ENCODE data around the gene KIF22. TPM values are rescaled to one million over a fixed set of nuclear protein-coding genes. Genes with fewer than 3 reads are reported as not detected.

Gene KIF22
- total RNA-seq, 1 donor from 2014 or later = 43.0 TPM

GRCh38 chr16:29804020-29804419 is 13.5 kb downstream of the KIF22 start:
- DNase-seq = no peak

- DNase-seq = peak; percentile 40
These were observed 14.1 kb downstream of the KIF22 start for GRCh38 chr16:29804455-29805231.

GRCh38 chr16:29805232-29806098 is 14.9 kb downstream of the KIF22 start:
- peak; percentile 99 for DNase-seq

GRCh38 chr16:29806099-29806579 is 15.6 kb downstream of the KIF22 start, which contains the start of gene MAZ:
MAZ (plus strand) TSS chr16:29806529; CDS start chr16:29806702, 173 bp downstream.
- DNase-seq = no peak

GRCh38 chr16:29806641-29807425 is 16.3 kb downstream of the KIF22 start:
- peak; percentile 69 for DNase-seq

GRCh38 chr16:29807426-29808218 is 17.1 kb downstream of the KIF22 start:
- peak; percentile 94 for DNase-seq

GRCh38 chr16:29808219-29808900 is 17.8 kb downstream of the KIF22 start:
- DNase-seq = no peak

- DNase-seq = no peak
These were observed 18.6 kb downstream of the KIF22 start for GRCh38 chr16:29809031-29809747.

- DNase-seq = no peak
These were observed 19.5 kb downstream of the KIF22 start for GRCh38 chr16:29809850-29810698.

- DNase-seq = no peak
These were observed 20.2 kb downstream of the KIF22 start for GRCh38 chr16:29810699-29811169.

- peak; percentile 96 for DNase-seq
These were observed 20.8 kb downstream of the KIF22 start for GRCh38 chr16:29811170-29811895.

- peak; percentile 91 for DNase-seq
These were observed 21.5 kb downstream of the KIF22 start, which contains the start of gene PRRT2 for GRCh38 chr16:29811896-29812665. PRRT2 (plus strand) TSS chr16:29812193; CDS start chr16:29813055, 862 bp downstream.

GRCh38 chr16:29812754-29813643 is 22.4 kb downstream of the KIF22 start:
- no peak for DNase-seq

GRCh38 chr16:29813644-29814562 is 23.4 kb downstream of the KIF22 start:
- no peak for DNase-seq

- DNase-seq = no peak
These were observed 24.0 kb downstream of the KIF22 start for GRCh38 chr16:29814592-29814991.
